Measurements from ENCODE around the gene TRABD2B.

Gene TRABD2B

DNA sequence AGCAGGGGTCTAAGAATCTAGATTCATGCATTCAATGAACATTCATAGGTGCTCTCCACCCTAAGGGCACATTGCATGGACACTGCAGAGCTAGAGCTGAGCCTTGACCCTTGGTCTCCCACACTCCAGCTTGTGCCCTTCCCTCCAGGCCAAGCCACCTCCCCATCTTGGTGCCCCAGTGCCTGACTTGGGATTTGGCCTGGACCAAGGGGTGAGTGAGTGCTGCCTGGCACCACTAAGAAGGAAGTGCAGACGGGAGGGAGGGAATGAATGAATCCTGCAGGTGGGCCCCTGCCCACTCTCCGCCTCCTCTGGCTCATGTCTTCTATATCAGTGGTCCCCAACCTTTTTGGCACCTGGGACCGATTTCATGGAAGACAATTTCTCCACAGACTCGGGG is 146.7 kb downstream of the TRABD2B start:
- DNase-seq (ENCODE audit: low read depth in 2 of 2) = no peak

DNA sequence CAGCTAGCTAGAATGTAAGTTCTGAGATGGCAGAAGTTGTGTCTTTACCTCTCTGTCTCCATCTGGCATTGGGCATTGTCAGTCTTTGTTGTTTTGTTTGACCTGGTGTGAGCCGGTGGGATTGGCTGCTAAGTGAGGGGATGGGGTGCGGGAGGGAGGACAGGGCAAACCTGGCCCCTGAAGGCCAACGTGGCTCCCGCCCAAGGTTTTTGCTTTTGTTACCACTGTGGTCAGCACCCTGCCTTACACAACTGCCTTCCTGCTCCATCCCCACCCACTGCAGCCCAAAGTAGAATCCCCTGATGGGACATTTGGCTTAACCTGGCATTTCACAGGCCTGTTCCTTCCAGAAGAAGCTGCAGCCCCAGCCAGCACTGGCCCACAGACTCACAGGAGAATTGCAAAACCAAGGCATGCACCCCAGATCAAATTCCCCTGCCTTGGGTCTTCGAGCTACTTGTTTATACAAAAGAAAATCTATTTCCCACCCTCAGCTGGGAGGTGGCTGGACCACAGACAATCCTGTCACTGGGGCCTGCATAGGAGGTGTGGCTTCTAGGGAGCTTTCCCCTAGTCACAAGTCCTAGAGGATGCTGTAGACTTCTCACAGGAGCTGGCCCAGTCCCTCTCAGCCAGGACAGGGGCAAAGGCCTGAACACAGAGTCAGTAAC is 147.5 kb downstream of the TRABD2B start:
- DNase-seq (ENCODE audit: low read depth in 2 of 2) = no peak

DNA sequence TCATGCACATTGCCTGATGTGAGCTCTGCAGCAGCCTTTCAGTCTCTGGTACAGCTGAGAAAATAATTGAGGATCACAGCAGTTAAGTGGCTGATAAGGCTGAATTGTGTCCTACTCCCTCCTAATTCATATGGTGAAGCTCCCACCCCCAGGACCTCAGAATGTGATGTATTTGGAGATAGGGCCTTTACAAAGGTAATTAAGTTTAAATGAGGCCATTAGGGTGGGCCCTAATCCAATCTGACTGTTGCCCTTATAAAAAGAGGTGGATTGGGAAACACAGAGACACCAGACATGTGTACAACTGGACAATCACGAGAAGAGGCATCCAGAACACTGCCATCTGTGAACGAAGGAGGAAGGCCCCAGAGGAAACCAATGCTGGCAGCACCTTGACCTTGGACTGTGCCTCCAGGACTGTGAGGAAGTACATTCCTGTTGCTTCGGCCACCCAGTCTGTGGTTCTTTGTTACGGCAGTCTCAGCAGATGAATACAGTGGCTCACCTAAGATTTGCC is 148.1 kb downstream of the TRABD2B start:
- no peak for DNase-seq (ENCODE audit: low read depth in 2 of 2)

DNA sequence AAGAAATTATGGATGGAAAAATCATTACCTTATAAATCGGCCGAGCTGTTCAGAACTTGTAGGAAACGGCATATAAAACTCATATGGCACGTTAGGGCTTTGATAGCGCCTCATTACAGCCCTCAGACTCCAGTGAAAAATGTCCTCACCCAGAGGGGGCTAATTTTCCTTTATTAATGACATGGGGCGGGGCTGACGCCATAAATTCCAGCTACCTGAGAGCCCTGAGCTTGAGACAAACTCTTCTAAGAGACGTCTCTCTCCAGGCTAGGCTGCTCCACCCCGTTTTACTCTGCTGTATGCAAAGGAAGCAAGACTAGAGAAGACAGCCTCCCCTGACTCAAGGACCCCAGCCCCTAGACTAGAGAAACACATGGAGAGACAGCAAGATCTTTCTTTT is 149.4 kb downstream of the TRABD2B start:
- no peak for DNase-seq (ENCODE audit: low read depth in 2 of 2)

DNA sequence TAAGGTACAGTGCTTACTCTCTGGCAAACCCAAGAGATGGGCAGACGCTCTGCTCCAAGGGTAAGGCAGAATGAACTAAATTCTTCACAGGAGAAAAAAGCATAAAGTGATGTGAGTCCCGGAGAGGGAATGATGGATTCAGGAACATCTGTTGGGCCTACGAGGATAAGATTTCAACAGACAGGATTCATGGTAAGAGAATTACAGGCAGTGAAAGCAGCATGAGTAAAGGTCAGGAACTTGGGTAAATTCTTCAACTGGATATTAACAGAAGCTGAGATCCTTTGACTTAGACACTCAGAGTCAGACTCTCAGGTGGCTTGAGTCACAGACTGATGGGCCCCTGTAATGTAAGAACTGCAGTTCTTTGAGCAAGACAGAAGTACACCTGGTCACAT is 152.6 kb downstream of the TRABD2B start:
- no peak for DNase-seq (ENCODE audit: low read depth in 2 of 2)

DNA sequence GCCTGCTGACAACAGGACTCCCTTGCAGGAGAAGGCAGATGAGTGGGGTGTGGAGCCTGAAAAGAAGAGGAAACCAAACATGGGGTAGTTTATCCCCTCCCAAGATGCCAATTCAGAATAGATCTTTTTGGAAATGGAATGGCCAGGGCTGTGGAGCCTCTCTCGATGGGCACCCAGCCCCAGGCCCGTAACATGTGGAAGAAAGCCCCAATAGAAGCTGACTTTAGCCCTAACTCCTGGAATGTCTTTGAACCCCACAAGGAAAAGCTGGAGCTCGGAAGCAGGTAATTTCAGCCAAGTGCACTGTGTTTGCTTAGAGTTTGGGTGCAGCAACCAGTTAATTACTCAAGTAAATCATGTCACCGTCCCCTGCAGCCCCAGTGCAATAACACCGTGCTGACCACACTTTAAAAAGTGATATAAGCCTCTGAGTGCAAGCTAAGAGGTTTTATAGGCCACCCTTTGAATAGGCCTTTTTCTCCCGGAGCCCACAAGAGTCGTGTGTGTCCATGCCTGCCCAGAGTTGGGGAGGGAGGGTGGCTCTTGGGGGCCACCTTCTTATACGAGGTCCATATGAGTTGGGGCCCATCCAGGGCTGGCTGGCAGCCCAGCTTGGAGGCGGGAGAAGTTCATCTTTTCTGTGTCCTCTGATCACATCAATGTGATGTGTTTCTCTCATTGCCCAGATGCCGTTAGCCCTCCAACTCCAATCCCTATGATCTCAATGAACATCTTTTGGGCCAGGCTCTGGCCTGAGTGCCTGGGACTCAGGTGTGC is 153.2 kb downstream of the TRABD2B start:
- no peak for DNase-seq (ENCODE audit: low read depth in 2 of 2)

DNA sequence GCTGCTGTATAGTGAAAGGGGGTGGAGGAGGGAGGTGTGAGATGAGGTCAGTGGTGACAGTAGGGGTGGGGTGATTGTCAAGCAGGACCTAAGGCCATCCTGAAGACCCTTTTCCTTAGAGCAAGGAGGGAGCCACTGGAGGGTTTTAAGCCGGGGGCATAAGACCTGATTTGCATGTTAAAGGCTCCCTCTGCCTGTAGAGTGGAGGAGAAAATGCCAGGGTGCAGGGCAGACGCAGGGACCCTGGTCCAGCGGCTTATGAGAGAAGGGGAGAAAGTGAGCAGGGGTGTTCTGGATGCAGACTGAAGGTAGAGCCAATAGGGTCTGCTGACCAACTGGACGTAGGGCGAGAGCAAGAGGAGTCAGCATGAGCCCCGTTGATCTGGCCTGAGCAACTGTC is 154.1 kb downstream of the TRABD2B start:
- no peak for DNase-seq (ENCODE audit: low read depth in 2 of 2)

DNA sequence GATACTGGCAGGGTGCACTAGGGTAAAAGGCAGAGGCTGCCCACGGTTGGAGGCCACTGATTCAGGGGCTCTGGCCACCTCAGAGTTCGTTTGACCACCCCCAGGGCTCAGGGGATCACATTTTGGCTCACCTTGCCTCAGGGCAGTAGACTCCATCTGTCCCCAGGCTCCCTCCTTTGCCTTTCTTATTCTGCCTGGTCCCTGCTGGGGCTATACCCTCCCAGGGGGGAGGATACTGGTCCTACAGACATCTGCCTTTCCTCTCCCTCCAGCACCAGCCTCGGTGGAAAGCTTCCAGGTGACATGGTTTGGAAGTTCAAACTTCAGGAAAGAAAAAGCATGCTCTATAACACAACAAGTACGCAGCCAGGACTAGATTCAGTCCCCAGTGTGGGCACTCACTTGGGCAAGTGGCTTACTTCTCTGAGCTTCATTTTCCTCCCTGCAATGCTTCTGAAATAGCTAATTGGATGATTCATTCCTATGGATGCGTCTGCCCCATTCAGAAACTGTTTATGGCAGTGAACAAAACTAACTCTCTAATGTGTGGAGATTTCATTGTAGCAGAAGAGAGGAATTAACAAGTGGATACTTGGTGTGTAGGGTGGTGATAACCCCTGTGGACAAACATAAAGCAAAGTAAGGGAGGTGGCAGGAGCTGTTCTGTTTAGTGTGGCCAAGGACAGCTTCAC is 154.8 kb downstream of the TRABD2B start:
- DNase-seq (ENCODE audit: low read depth in 2 of 2) = no peak

DNA sequence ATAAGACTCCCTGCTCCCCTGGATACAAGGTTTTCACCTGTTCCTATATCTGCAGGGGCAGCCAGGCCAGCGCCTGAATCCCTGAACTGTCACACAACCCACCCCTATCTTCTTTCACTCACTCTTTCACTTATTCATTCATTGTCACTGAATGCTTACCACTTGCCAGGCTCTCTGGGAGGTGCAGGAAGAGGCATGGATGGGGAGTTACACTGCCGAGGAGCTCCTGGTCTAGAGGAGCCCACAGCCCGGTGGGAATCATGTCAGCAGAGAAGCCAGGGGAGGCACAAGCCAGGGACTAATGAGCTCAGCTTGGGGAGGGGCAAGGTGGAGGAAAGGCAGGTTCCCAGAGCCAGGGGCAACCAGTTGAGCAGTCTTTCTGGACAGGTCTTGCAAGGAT is 155.8 kb downstream of the TRABD2B start:
- DNase-seq (ENCODE audit: low read depth in 2 of 2) = no peak

DNA sequence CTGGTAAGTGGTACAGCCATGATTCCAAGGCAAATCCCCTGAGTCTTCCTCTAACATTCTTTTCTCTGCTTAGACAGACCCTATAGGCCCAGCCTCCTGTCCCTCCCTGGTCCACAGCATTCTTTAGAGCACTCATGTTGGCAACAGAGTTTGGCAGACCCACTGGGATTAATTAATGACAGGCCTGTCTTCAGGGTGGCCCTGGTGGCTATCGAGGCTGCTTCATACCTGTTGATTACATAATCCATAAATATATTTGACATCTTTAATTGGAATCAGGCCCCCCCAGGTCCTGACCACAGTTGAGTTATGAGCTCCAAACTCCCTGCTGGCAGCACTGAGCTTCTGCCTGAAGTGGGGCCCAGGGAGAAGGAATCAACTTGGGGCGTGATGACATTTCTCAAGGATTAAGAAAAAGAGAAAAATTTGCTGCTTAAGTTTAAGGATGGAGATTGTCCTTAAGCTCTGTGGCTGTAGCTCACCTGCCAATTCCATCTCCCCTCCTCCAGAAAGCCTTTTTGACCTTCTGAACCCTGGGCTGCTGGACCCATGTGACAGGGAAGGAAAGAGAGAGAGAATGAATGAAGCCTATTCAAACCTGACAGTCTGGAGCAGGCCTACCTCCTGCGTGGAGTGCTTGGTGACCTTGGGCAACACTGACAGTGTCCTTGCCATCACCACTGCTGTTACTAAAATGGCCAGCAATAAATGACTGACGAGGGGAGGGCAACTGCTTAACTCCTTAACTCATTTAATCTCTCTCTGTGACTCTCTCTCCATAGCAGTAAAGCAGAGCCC is 156.6 kb downstream of the TRABD2B start:
- DNase-seq (ENCODE audit: low read depth in 2 of 2) = no peak

DNA sequence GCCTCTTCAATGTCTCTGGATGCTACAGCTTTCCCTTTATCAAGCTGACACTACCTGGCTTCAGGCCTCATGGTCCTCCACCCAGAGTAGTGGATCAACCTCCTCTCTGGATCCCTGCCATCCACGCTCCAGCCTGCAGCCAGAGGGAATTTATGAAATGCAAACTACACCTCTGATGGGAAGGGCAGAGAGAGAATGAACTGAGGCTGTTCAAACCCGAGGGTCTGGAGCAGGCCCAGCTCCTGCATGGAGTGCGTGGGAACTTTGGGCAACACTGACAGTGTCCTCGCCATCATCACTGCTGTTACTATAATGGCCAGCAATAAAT is 157.8 kb downstream of the TRABD2B start:
- no peak for DNase-seq (ENCODE audit: low read depth in 2 of 2)

DNA sequence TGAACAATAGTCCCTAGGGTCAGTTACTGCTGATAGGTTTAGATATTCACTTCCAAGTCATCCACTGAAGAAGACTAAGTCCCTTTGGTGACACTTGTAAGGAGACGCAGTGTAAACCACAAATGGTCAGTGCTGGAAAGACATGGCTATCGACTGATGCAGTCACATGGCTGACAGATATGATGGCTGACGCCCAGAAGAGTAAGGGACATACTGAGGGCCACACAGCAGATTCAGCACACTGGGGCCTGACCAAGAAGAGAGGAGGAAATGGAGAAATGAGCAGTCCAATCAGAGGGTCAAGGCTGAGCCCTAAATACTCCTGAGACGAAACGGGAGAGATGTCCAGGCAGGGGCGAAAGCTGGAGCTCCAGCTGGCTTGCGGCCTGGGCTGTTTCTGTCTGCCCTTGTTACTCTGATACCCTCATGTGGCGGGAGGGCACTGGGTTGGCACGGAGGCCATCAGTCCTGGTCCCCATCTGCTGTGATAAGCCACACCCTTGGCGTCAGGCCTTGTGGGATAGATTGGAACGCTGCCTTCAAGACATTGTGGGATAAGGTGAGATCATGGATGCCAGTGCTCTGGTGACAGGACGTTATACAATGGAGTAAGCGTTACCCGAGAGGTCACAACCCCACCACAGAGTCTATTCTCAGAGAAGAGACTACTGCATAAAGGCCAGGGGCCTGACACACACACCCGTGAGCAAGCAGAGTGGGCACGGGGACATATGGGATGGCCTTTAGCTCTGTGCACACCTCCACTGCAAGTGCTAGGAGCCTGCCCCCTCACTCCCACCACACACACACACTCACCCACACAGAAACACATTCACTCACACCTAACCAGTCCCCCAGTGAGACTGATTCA is 158.4 kb downstream of the TRABD2B start:
- DNase-seq (ENCODE audit: low read depth in 2 of 2) = no peak

DNA sequence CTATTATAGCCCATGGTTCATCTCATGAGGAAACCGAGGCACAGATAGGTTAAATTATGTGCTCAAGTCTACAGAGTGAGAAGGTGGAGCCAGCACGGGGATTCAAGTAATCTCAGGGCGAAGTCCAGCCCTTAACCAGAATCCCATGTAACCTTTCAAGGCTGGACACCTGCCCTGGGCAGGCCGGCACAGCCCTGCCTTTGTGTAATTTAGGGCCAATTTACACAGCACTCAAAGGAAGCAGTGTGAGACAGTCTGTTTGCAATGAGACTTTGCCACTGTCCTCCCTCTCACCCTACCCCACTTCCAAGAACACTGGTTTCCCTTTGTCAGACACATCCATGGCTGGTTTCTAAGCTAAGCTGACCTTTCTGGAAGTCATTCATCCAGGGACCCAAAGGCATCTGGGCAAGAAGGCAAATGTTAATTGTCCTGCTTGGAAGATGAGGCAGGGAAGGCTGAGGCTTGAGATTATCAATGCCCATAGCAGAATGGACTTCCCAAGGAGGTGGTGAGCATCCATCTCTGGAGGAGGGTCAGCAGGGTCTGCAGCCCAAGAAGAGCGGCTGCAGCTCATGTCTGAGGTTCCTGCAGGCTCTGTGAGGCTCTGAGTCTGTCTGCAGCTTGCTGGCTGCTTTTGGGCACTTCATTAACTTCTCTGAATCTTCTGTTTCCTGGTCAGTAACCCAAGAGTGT is 159.2 kb downstream of the TRABD2B start:
- no peak for DNase-seq (ENCODE audit: low read depth in 2 of 2)

DNA sequence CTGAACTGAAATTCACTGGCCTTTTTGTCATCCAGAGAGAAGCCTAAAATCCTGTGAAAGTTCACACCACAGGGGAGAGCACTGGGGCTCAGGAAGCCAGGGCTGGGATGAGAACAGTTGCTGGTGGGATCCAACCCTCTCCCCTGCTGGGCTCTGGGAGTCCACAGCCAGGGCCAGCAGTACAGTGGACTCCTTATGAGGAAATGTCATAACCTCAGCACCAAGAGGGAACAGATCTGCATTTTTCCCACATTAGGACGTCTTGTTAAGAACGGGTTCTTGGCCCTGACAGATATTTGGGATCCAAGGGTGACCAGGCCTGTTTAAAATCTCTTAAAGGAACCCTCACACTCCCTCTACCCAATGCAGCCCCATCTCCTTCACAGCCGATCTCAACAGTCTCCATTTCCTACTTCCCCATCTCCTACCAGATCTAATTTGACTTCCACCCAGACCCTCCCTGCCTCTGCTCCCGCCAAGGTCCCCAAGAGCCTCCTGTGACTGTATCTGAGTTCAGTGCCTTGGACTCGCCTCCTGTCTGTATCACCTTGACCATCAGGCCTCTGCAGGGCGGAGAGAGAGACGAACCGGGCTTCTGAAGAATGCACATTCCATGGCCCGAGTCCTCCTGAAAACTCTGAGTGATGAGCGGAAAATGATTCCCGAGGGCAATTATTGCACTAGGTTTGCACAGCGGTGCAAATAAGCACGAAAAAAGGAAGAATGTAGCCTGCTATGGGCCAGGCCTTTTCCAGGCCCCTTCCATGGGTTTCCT is 159.9 kb downstream of the TRABD2B start:
- no peak for DNase-seq (ENCODE audit: low read depth in 2 of 2)

DNA sequence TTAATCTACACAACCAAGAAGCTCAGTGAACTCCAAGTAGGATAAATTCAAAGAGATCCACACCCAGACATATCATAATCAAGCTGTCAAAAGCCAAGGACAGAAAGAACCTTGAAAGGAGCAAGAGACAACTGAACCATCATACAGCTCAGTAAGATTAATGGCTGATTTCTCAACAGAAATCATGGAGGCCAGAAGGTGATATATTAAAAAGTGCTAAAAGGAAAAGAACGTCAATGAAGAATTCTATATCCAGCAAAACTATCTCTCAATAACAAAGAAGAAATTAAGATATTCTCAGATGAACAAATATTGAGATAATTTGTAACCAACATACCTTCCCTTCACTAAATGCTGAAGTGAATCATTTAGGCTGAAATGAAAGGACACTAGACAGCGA is 161.8 kb downstream of the TRABD2B start:
- DNase-seq (ENCODE audit: low read depth in 2 of 2) = no peak

DNA sequence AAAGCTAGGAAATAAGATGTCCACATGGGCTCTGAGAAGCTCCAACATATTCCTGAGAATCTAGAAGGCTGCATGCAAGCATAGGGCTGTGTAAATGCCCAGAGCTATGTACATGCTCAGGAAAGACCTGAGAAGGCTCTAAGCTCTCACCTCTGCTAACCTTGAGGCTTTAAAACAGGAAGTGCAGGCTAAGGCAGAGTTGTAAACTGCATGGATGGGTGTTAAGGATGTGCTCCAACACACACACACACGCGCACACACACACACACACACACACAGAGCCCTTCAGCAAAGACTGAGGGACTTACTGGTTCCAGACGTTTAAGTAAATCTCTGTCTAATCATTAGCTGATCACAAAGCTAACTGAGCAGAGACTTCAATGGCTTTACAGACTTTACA is 162.9 kb downstream of the TRABD2B start:
- DNase-seq (ENCODE audit: low read depth in 2 of 2) = no peak

DNA sequence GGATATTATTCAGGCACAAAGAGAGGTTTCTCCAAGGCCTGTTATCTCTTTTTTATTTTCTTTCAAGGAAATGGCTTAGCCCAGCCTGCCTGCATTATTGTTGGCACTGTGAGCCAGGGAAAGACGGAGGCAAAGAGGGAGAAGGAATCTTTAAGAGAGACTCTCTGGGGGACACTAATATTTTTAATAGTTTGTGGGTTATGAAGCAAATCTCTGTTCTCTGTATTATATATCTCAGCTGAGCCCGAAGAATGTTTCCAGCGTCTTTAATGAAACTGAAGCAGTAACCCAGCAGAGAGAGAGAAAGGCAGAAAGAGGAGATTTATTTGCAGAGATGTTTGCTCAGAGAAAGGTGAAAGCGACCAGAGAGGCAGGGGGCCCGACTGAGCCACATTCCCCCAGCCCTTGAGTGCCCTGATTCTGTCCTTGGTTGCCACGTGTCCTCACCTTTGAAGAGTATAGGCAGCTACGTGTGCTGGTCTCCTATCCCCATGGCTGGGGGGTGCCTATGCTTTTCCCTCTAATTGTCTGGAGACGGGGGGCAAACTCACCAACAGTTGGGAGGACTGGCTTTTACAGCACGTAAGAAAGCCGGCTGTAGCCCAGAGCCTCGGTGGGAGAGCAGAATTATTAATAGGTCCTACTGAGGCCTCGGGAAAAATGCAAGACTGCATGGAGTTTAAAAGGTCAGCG is 166.4 kb downstream of the TRABD2B start:
- DNase-seq (ENCODE audit: low read depth in 2 of 2) = no peak

DNA sequence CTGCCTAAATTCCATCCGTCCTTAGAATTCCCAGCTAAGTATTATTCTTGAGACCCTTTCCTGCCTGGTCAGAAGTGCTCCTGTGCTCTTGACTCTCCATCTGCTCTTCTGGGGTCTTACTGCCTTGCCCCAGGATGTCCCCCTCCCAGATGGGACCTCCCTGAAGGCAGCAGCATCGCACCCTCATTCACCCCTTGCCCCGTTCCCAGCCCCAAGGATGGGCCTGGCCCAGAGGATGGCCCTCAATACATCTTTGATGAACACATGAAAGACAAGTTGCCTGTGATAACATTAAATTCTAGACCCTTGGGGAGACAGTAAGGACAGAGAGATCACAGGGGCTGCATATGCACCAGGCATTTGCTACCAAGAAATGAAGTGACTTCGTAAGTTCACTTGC is 167.2 kb downstream of the TRABD2B start:
- DNase-seq (ENCODE audit: low read depth in 2 of 2) = no peak

DNA sequence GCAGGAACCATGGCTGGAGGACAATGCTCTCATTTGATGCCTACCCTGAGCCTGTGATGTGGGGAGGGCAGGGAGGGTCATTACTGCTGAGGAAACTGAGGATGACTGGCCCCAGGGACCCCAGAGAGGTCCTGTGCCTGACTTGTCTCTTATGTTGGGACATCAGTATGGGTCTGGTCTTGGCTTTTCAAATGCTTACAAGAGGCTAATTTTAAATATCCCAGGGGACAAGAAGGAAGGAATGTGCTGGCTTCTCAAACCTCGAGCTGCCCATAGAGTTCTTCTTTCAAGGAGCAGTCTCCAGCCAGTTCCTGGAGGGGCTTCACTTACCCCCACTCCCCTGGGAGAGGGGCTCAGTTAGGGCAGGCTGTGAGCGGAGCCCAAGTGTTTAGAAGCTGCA is 168.2 kb downstream of the TRABD2B start:
- DNase-seq (ENCODE audit: low read depth in 2 of 2) = no peak

Measured in activated CD8-positive, alpha-beta memory T cell treated with anti-CD3 and anti-CD28 coated beads for 4 hours (primary cell).